ENCODE measurements around the gene HDAC7. TPM values are rescaled to one million over a fixed set of nuclear protein-coding genes. Genes with fewer than 3 reads are reported as not detected.

Gene HDAC7
- total RNA-seq, 4 donors from 2014 or later: 9.8 to 80.9 (median 36.8) TPM

DNA sequence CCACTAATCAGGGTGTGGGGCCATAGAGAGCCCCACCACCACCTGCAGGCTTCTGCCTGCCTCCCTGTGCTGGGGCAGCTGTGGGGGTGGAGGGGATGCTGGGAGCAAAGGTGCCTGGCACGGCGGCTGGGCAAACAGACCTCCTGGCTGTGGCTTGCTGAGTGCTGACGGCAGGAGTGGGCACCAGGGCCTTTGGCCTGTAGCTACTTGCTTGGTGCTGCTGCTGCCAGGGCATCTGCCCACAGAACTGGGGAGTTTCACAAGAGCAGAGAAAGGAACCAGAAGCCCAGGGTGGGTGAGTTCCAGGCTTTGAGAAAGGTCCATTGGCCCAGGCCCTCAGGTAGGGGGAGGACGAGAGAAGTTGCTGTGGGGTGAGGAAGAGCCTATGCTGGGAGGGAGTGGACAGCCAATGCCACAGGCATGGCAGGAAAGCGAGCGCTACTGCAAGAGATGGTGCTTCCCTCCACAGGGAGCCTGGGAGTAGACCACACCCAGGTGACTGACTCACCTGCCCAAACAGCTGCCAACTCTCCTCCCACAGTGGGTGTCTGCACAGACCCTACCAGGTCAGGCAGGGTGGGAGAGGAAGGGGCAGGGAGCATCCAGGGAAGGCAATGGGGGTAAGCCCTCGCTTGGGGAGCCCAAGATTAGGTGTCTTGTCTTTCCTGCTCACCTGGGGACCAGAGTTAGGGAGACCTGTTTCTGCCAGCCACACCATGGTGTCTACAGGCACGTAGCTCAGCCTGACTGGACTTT is 39.0 kb upstream of the HDAC7 start:
- H3K27ac ChIP-seq: peak overlapping the region in 1 of 4 donors; percentile 9
- TF ChIP-seq, protein P1, sequence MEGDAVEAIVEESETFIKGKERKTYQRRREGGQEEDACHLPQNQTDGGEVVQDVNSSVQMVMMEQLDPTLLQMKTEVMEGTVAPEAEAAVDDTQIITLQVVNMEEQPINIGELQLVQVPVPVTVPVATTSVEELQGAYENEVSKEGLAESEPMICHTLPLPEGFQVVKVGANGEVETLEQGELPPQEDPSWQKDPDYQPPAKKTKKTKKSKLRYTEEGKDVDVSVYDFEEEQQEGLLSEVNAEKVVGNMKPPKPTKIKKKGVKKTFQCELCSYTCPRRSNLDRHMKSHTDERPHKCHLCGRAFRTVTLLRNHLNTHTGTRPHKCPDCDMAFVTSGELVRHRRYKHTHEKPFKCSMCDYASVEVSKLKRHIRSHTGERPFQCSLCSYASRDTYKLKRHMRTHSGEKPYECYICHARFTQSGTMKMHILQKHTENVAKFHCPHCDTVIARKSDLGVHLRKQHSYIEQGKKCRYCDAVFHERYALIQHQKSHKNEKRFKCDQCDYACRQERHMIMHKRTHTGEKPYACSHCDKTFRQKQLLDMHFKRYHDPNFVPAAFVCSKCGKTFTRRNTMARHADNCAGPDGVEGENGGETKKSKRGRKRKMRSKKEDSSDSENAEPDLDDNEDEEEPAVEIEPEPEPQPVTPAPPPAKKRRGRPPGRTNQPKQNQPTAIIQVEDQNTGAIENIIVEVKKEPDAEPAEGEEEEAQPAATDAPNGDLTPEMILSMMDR (IDR thresholded peaks at IDR 0.05): no peak
- no peak for TF ChIP-seq POLR2A (IDR thresholded peaks at IDR 0.05)
- H3K9me3 ChIP-seq: no peaks in the 10 kb centered on the region
- DNase-seq: no peak
- H3K27me3 ChIP-seq: no peaks in the 10 kb centered on the region
- H3K4me1 ChIP-seq: peaks cover 0 to 7% (median 0%) of the 10 kb centered on the region in 4 donors
- peaks cover 0 to 67% (median 0%) of the 10 kb centered on the region in 3 donors for H3K36me3 ChIP-seq
- no peak overlapping the region for H3K4me3 ChIP-seq

- no peak overlapping the region for H3K27ac ChIP-seq
- peaks cover 0 to 7% (median 0%) of the 10 kb centered on the region in 4 donors for H3K4me1 ChIP-seq
- TF ChIP-seq, protein P1 (IDR thresholded peaks at IDR 0.05): no peak
- no peak for TF ChIP-seq POLR2A (IDR thresholded peaks at IDR 0.05)
- no peak overlapping the region for H3K4me3 ChIP-seq
- peaks cover 0 to 73% (median 0%) of the 10 kb centered on the region in 3 donors for H3K36me3 ChIP-seq
- no peaks in the 10 kb centered on the region for H3K9me3 ChIP-seq
- DNase-seq: no peak
- no peaks in the 10 kb centered on the region for H3K27me3 ChIP-seq
Observed at GRCh38 chr12:47856721-47857575, 37.2 kb upstream of the HDAC7 start.

GRCh38 chr12:47856094-47856493 is 36.4 kb upstream of the HDAC7 start:
- no peak overlapping the region for H3K4me3 ChIP-seq

DNA sequence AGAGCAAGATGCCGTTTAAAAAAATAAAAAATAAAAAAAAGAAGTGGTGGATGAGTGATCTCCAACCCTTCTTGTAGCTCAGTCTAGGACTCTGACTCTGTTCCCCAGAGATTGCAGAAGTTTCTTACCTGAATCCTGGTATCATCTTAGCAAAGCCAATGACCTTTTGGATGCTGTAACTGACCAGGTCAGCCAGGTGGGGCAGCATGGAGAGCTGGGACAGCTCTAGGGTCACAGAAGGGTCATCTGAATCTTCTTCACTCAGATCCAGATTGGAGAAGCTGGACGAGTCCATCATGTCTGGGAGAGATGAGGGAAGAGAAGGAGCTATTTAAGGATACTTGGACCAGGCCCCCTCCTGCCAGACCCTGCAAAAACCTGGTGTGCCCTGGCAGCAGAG is 35.8 kb upstream of the HDAC7 start:
- H3K9me3 ChIP-seq: no peaks in the 10 kb centered on the region
- H3K4me1 ChIP-seq: peaks cover 0 to 5% (median 0%) of the 10 kb centered on the region in 4 donors
- no peak overlapping the region for H3K4me3 ChIP-seq
- no peak for DNase-seq
- no peak overlapping the region for H3K27ac ChIP-seq
- no peaks in the 10 kb centered on the region for H3K27me3 ChIP-seq
- H3K36me3 ChIP-seq: peaks cover 0 to 78% (median 0%) of the 10 kb centered on the region in 3 donors
- TF ChIP-seq POLR2A (IDR thresholded peaks at IDR 0.05): no peak
- TF ChIP-seq, protein P1 (IDR thresholded peaks at IDR 0.05): no peak

More at GRCh38 chr12:47856094-47856493, 36.4 kb upstream of the HDAC7 start:
- Histone ChIP-seq H3K27me3 (no peaks in the 10 kb centered on the region), H3K4me1 (peaks cover 0 to 7% (median 0%) of the 10 kb centered on the region in 4 donors), H3K9me3 (no peaks in the 10 kb centered on the region), H3K36me3 (peaks cover 0 to 78% (median 0%) of the 10 kb centered on the region in 3 donors), H3K27ac (no peak overlapping the region)
- no peak for DNase-seq
- TF ChIP-seq, protein P1 (IDR thresholded peaks at IDR 0.05): no peak
- TF ChIP-seq POLR2A (IDR thresholded peaks at IDR 0.05): no peak

GRCh38 chr12:47854531-47854930 is 34.8 kb upstream of the HDAC7 start:
- Histone ChIP-seq H3K27me3 (no peaks in the 10 kb centered on the region), H3K27ac (no peak overlapping the region), H3K4me3 (no peak overlapping the region), H3K9me3 (no peaks in the 10 kb centered on the region), H3K36me3 (peaks cover 0 to 82% (median 0%) of the 10 kb centered on the region in 3 donors), H3K4me1 (no peaks in the 10 kb centered on the region)
- DNase-seq: no peak
- no peak for TF ChIP-seq POLR2A (IDR thresholded peaks at IDR 0.05)
- TF ChIP-seq, protein P1 (IDR thresholded peaks at IDR 0.05): no peak
